ENCODE measurements around the gene MRPS9.

- TF ChIP-seq CTCF (IDR thresholded peaks at IDR 0.05) (no peak), POLR2A (IDR thresholded peaks at IDR 0.05) (no peak), POLR2AphosphoS5 (IDR thresholded peaks at IDR 0.05) (no peak), EP300 (IDR thresholded peaks at IDR 0.05) (no peak)
Measured at GRCh38 chr2:105103481-105103880, 65.6 kb downstream of the MRPS9 start.

All from stomach (tissue), 4 donors.